ENCODE results near the gene MOCS3.

Gene MOCS3

GRCh38 chr20:50999355-50999754, 40.7 kb downstream of the MOCS3 start:
- TF ChIP-seq CTCF (conservative IDR thresholded peaks at IDR 0.05), result no peak
- no peak overlapping the region for H3K27ac ChIP-seq

- no peak overlapping the region for H3K27ac ChIP-seq
- no peak for TF ChIP-seq CTCF (conservative IDR thresholded peaks at IDR 0.05)
These were observed 43.0 kb downstream of the MOCS3 start for GRCh38 chr20:51001430-51002265.

GRCh38 chr20:51002633-51003032, 44.0 kb downstream of the MOCS3 start:
- no peak for TF ChIP-seq CTCF (conservative IDR thresholded peaks at IDR 0.05)
- no peak overlapping the region for H3K27ac ChIP-seq

GRCh38 chr20:51003753-51004152, 45.1 kb downstream of the MOCS3 start:
- no peak overlapping the region for H3K27ac ChIP-seq
- TF ChIP-seq CTCF (conservative IDR thresholded peaks at IDR 0.05), result no peak

- H3K27ac ChIP-seq, result no peak overlapping the region
- TF ChIP-seq CTCF (conservative IDR thresholded peaks at IDR 0.05), result no peak
These were observed 45.7 kb downstream of the MOCS3 start for GRCh38 chr20:51004305-51004727.

- no peak for TF ChIP-seq CTCF (conservative IDR thresholded peaks at IDR 0.05)
These were observed 46.2 kb downstream of the MOCS3 start for GRCh38 chr20:51004781-51005180.

GRCh38 chr20:51005214-51005613, 46.6 kb downstream of the MOCS3 start:
- no peak for TF ChIP-seq CTCF (conservative IDR thresholded peaks at IDR 0.05)
- H3K27ac ChIP-seq, result no peak overlapping the region

More at GRCh38 chr20:51004781-51005180, 46.2 kb downstream of the MOCS3 start:
- no peak overlapping the region for H3K27ac ChIP-seq

Data from VCaP (cell line).